NCI-H1436 treated with DMSO at 0.1 percent for 48 hours (cell line): ENCODE data around the gene AMDHD1.

ENCODE experiments used
- DNase-seq: peaks from one replicate; lab custom pipeline; 2025; lab: John Stamatoyannopoulos, UW

AMDHD1 gene

DNA sequence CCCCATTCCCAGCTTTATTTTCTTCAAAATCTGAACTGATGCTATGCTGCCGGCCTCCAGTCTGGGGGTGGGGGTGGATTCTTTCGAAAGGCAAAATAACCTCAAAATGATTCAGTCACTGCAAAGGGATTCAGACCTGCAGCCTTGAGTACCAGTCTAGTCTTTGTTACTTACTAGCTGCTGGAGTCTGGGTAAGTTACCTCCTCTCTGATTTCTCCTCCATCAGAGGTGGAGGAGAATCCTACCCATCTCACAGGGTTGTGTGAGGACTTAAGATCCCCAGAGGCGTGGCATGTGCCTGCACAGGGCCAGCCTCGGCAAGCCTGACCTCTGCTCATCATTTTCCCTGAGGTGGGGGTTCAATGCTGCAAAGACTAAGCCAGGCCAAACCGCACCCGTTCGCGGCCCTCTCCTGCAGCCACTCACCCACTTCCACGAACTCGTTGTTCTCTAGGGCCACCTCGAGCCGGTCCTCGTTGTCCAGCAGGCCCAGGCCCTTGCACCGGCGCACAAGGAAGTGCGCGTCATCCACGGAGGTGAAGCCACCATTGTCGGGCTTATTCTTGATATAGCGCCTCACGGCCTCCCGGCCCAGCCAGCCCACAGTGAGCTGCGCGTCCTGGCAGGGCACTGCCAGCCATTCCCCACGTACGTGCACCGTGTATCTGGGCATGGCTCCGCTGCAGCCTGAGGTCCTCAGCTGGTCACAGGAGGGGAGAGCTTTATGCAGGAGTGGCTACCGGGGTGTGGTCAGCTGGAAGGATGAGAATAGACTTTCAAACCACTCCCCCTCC lies 52.3 kb downstream of the AMDHD1 start:
- no peak for DNase-seq

DNA sequence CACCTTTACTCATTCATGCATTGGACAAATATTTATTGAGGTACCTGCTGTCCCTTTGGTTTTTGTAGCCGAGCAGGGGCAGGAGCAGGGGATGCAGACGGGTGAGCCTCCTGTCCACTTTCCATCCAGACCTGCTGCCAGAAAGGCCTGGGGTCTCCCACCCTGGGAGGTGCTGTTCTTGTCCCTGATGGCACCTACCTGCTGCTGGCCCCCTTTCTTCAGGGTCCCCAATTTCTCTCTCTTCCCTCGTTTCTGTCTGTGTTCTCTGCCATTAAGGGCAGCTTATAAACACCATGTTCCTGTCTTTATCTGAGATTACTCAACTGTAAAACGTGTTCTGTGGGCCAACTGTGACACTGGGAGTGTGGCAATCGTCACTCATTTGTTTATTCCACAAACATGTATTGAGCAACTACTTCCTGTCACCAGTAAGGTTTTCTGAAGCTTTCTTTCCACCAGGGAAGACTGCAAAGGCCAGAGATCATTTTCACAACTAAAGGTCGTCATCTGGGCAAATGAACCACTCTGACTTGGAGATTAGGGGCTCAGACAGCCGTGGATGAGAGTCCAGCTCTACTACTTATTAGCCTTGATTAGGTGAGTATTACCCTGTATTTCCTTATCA lies 53.0 kb downstream of the AMDHD1 start, which contains the start of gene HAL:
Gene HAL (minus strand): TSS at position 311 of the 625 bp plus-strand sequence. CDS start 434 bp downstream, outside the sequence.
- DNase-seq, result no peak

DNA sequence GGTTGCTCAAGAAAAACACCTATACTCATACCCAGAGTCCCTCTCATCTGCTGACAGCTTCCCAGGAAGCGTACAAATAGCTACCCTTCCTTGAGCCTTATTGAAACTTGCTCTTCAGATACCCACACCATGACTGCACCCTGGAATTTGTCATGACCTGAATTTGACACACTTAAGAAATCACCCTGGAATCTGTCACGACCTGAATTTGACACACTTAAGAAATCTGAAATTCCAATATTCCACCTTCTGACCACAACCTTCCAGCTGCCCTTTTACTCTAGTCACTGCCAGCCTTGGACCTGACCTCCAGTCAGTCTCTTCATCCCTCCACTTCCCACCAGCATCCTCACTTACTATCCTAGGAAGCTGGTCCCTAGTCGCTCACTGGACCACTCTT lies 54.1 kb downstream of the AMDHD1 start:
- no peak for DNase-seq

DNA sequence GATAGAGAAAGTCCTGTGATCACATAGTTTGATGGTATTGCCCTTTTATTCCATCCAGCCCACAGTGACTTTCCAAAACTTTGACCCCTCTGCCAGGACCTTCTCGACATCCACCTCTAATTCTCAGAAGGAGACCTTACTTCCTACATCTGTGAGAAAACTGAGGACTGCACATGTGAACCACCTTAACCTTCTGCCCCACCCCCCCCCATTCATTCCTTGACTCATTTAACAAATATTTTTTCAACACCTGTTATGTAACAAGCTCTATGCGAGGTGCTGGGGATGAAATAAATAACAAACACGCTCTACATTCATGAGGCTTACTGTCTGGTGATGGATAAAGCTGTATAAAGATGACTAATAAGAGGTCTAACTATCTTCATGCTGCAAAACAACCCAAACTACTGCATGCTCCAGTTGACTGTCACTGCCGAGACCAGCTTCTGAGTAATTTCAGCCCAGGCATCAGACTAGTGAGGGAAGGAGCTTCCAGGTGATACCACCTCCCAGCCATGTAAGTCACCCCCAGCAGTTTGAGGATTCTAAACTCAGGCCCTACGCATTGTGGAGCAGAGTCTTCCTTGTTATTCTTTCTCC lies 54.9 kb downstream of the AMDHD1 start:
- DNase-seq, result no peak

DNA sequence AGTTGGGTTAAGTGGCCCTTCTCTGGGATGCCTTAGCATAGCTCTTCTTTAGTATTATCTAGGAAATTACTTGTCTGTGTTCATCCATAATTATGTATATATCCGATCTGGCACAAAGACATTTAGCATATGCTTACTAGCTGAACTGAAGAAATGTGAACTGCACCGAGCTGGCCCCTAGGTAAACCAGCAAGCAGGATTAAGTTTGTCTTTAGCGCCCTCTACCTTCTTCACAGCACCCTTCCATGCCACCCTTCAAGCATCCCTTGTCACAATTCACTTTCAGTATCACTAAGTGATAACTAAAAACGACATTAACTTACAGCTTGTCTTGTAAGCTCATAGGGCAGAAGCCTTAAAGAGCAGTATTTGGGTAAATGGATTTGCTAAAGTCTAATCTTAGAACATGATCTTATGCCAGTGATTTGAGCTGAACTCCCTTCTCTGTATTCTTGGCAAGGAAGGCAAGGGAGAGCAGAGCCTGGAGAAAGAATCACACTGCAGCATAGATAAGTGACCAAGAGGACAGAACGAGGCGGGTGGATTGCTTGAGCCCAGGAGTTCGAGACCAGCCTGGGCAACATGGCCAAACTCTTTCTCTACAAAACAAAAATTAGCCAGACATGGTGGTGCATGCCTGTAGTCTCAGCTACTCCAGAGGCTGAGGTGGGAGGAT lies 55.6 kb downstream of the AMDHD1 start:
- peak; percentile 2 for DNase-seq

DNA sequence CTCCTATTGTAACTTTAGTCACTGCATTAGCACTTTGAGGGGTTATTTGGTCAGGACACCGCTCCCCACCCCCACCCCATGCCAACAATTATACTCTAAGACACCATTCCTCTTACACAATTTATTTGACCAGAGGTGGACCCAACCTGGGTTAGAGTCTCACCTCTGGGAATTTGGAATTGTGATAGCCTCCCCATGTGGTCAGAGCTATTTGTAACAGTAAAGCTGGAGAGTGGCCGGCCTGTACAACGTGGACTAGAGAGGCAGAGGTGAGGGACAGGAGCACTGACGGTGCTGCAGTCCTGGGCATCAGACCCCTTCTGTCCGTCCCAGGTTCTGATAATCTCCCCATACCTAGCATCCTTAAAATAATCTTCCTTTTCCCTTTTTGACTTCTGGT lies 56.4 kb downstream of the AMDHD1 start:
- no peak for DNase-seq

DNA sequence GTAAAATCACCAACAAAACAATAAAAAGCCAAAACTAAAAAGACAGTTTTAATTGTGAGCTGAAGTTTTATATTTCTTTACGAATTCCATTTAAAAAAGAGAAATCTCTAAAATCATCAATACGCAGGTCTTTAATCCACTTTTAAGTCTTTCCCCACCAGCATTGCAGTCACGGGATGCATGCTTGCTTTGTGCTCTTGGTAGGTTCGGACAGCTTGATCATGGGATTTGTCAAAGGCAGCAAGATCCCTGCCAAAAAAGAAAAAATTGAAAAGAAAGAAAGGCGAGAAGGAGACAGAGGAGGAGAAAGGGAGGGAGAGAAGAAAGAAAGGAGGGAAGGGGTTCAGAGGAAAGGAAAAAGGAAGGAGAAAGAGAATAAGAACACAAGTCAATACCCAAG lies 57.7 kb downstream of the AMDHD1 start:
- DNase-seq, result no peak

DNA sequence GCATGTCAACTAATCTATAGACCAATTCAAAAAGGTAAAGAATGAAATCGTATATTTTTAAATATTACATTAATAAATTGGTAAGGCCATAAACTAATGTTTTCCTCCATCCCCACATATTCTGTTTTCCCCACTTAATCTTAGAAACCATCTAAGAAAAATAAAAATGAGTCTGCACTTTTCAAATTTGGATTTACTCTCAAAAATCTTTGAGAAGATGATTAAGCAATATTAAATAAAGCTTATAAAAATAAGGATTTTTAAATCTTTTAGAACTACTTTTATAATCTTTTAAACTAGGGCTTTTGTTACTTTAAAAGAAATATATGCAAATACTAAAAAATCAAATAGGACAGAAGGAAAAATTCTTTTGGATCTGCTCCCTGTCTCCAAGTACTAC lies 63.6 kb downstream of the AMDHD1 start:
- no peak for DNase-seq

DNA sequence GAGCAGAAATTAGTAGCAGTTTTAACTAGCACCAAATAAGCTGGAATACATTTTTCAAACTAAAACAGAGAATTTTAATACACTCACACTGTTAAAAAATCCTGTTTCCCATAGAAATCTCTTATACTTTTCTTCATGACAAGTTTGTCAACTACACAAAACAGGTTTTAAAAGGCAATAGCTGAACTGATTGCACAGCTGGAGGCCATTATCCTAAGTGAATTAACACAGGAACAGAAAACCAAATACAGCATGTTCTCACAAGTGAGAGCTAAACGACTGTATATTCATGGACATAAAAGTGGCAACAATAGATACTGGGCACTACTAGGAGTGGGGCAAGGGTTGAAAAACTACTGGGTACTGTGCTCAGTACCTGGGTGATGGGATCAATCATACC lies 64.6 kb downstream of the AMDHD1 start:
- no peak for DNase-seq

DNA sequence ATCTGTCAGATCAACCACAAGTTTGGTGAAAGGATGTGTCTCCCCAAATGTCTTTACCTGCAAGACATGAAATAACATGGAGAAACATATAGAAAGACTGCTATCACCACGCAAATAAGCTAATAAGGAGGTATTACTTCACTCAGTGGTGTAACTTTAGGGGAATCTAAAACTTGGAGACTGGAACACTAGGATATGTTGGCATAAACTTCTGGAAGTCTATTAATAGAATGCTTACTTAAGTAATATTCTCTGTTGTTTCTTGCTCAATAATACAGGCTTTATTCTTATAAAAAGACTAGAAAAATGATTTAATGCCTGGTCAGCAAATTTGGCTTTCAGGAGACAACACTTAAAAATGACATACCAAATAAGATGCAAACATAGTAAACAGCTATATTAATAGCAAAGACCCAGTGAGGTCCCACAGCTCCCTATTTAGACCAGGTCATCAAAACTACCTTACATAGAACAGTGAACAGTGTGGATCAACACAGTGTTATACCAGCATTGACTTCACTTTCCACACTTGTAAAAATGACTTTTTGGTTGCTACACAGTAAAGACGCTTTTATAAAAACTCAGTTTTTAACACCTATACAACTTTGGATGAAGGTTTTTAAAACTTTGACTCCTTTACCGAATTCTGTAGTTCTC lies 71.9 kb downstream of the AMDHD1 start:
- DNase-seq, result no peak

DNA sequence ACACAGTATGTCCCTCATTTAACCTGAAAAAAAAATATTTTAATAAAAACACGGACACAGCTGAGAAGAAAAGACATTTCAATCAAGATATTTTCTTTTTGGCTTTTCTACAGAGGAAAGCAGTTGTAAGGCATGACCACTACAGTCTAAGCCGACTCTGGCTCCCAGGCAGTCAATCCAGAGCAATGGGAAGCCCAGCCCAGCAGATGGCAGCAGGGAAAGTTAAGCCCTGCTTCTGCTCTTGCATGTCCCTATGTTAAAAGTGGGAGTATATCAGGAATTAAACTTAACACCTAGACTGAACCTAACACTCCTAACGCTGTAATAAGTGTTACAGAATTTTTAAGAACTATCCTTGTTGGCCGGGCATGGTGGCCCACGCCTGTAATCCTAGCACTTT lies 72.5 kb downstream of the AMDHD1 start:
- DNase-seq, result no peak
